Natural killer cell (primary cell): Measurements from ENCODE around the gene OSCP1. TPM values are rescaled to one million over a fixed set of nuclear protein-coding genes. Genes with fewer than 3 reads are reported as not detected.

Experiments
- ATAC-seq, 3 donors: fragments of 150-1000 bp in 2 of 3; fragments of 200-7000 bp in 1 of 3; cut with Tn5 transposase; 1 replicate in 1 of 3; 2 replicates in 2 of 3; pipeline ENCODE4 v1.10.0; 2021; ENCODE audit warnings: mild to moderate bottlenecking in 2 of 3, moderate library complexity in 2 of 3
- DNase-seq, 2 donors: peaks; one replicate each; pipeline versions ENCODE4 v3.0.0 to v3.0.0-alpha.2; 2013 to 2021; ENCODE audit warnings: mixed read lengths in 1 of 2
- H3K27ac ChIP-seq: one replicate; pipeline ENCODE4 v1.5.1; 2013; ENCODE audit warnings: mild to moderate bottlenecking, low read length
- H3K27me3 ChIP-seq: one replicate; pipeline ENCODE4 v1.6.1; 2013; ENCODE audit warnings: low read length; ENCODE audit not compliant: control insufficient read depth, insufficient read depth
- H3K36me3 ChIP-seq: one replicate; pipeline ENCODE4 v1.6.1; 2013; ENCODE audit warnings: low read length; ENCODE audit not compliant: control insufficient read depth, insufficient read depth
- H3K4me1 ChIP-seq: one replicate; pipeline ENCODE4 v1.6.1; 2013; ENCODE audit warnings: low read length; ENCODE audit not compliant: control insufficient read depth, insufficient read depth
- H3K4me3 ChIP-seq: one replicate; pipeline ENCODE4 v1.5.1; 2013; ENCODE audit warnings: low read length
- H3K9me3 ChIP-seq: one replicate; pipeline ENCODE4 v1.6.1; 2013; ENCODE audit warnings: low read length; ENCODE audit not compliant: control insufficient read depth, insufficient read depth
- H3K27ac Mint-ChIP-seq, 2 donors: one replicate each; pipeline ENCODE4 v1.8.0; 2022; ENCODE audit warnings: mild to moderate bottlenecking in 2 of 2, mixed read lengths in 2 of 2, moderate library complexity in 1 of 2
- H3K27me3 Mint-ChIP-seq, 2 donors: one replicate each; pipeline ENCODE4 v1.8.0; 2022; ENCODE audit warnings: low read depth in 2 of 2, mixed read lengths in 2 of 2
- H3K36me3 Mint-ChIP-seq: one replicate; pipeline ENCODE4 v1.8.0; 2022; ENCODE audit warnings: mixed read lengths
- H3K4me1 Mint-ChIP-seq, 2 donors: one replicate each; pipeline ENCODE4 v1.8.0; 2022; ENCODE audit warnings: mixed read lengths in 2 of 2
- H3K4me3 Mint-ChIP-seq: one replicate; pipeline ENCODE4 v1.8.0; 2022; ENCODE audit warnings: mild to moderate bottlenecking, moderate library complexity, mixed read lengths
- H3K9me3 Mint-ChIP-seq, 2 donors: one replicate each; pipeline ENCODE4 v1.8.0; 2022; ENCODE audit warnings: mixed read lengths in 2 of 2
- CTCF ChIP-seq: fragments of 200-600 bp; IDR thresholded peaks from one replicate; pipeline ENCODE4 v1.8.0; 2022; ENCODE audit warnings: antibody characterized with exemption
- WGBS: methylation state at CpG from one replicate; pipeline ENCODE4 v1.1.7; 2013; ENCODE audit warnings: missing lambda C conversion rate; ENCODE audit not compliant: insufficient coverage; 5-methylcytosine and 5-hydroxymethylcytosine counted together
- intact Hi-C: fragments of 100-400 bp; cut with micrococcal nuclease; formaldehyde crosslinking; loops from one replicate; pipeline ENCODE4 v1.14.2; 2022
- total RNA-seq, 4 donors: library from RNA; stranded (reverse); fragments of 120-200 nt in 1 of 4; gene quantifications; one replicate each; pipeline versions ENCODE4 v1.2.3 to v1.2.4, GENCODE V29; 2013 to 2022

The OSCP1 gene
- total RNA-seq, 3 donors from 2014 or later (not counting 1 experiment from before 2014, with no cell fraction given), result 2.3 TPM; not detected in 2

GRCh38 chr1:36400825-36401601 is 49.2 kb downstream of the OSCP1 start:
- Histone ChIP-seq H3K27ac (peak overlapping the region; percentile 98), H3K27me3 (no peaks in the 10 kb centered on the region), H3K36me3 (no peaks in the 10 kb centered on the region), H3K4me3 (peak overlapping the region; percentile 58), H3K9me3 (no peaks in the 10 kb centered on the region), H3K4me1 (peaks cover 50% of the 10 kb centered on the region)
- Mint-ChIP-seq H3K4me3 (peak overlapping the region; percentile 94), H3K27me3 (no peaks in the 10 kb centered on the region), H3K4me1 (peaks cover 47 to 50% of the 10 kb centered on the region in 2 donors), H3K9me3 (no peaks in the 10 kb centered on the region), H3K27ac (peak overlapping the region; percentile 97 to 99), H3K36me3 (no peaks in the 10 kb centered on the region)
- no peak for TF ChIP-seq CTCF
- intact Hi-C loops, result loop anchor here (1.0 to 5.0 kb wide), 3 partner anchors 15 to 254 kb away; partner anchors contain the start of gene TRAPPC3
- 21% methylated on average over 22 of the region's 22 CpGs for WGBS
- DNase-seq (peak; percentile 58 to 70), ATAC-seq (peak; percentile 75 to 91 (median 77))

GRCh38 chr1:36400514-36400824 is 49.8 kb downstream of the OSCP1 start:
- Histone ChIP-seq H3K27me3 (no peaks in the 10 kb centered on the region), H3K9me3 (no peaks in the 10 kb centered on the region), H3K4me3 (peak overlapping the region; percentile 33), H3K4me1 (peaks cover 50% of the 10 kb centered on the region), H3K36me3 (no peaks in the 10 kb centered on the region), H3K27ac (peak overlapping the region; percentile 98)
- Mint-ChIP-seq H3K27ac (peak overlapping the region; percentile 97 to 99), H3K27me3 (no peaks in the 10 kb centered on the region), H3K9me3 (no peaks in the 10 kb centered on the region), H3K4me1 (peaks cover 47 to 50% of the 10 kb centered on the region in 2 donors), H3K4me3 (peak overlapping the region; percentile 94), H3K36me3 (no peaks in the 10 kb centered on the region)
- intact Hi-C loops, result loop anchor here (5.0 kb wide), 2 partner anchors 33 to 253 kb away; partner anchors contain the start of gene TRAPPC3
- DNase-seq (peak in 1 of 2 donors; percentile 21), ATAC-seq (peak; percentile 15 to 36 (median 18))
- 53% methylated on average over 10 of the region's 10 CpGs for WGBS
- TF ChIP-seq CTCF, result no peak

GRCh38 chr1:36398370-36398977 is 51.8 kb downstream of the OSCP1 start:
- no peak for TF ChIP-seq CTCF
- Histone ChIP-seq H3K27me3 (no peaks in the 10 kb centered on the region), H3K4me3 (no peak overlapping the region), H3K36me3 (peaks cover 7% of the 10 kb centered on the region), H3K27ac (peak overlapping the region; percentile 93), H3K4me1 (peaks cover 55% of the 10 kb centered on the region), H3K9me3 (no peaks in the 10 kb centered on the region)
- intact Hi-C loops, result no loop called here
- no peak for ATAC-seq
- WGBS, result 88% methylated on average over 7 of the region's 7 CpGs
- DNase-seq, result no peak
- H3K4me3 Mint-ChIP-seq, result peak overlapping the region; percentile 100
- H3K27ac Mint-ChIP-seq, result peak overlapping the region; percentile 99 to 100
- H3K27me3 Mint-ChIP-seq, result no peaks in the 10 kb centered on the region
- H3K36me3 Mint-ChIP-seq, result no peaks in the 10 kb centered on the region
- peaks cover 47 to 49% of the 10 kb centered on the region in 2 donors for H3K4me1 Mint-ChIP-seq
- H3K9me3 Mint-ChIP-seq, result no peaks in the 10 kb centered on the region
